ENCODE measurements around the gene G3BP1. TPM values are rescaled to one million over a fixed set of nuclear protein-coding genes. Genes with fewer than 3 reads are reported as not detected.
"Not testable (repeated sequence)": the region's sequence is repeated elsewhere in the genome, so short reads cannot be mapped to it uniquely, and the experiment has no call there.

The G3BP1 gene
- total and polyA plus RNA-seq, 3 donors from 2014 or later: 112 to 115 (median 112) TPM

- 0 to 1% methylated on average over 3 of the region's 3 CpGs for WGBS, 2 donors
- Histone ChIP-seq H3K27ac (peak overlapping the region; percentile 82 to 90), H3K36me3 (ENCODE audit: low read depth, missing control alignments) (no peaks in the 10 kb centered on the region), H3K9me3 (no peaks in the 10 kb centered on the region), H3K4me1 (peaks cover 23% of the 10 kb centered on the region), H3K4me3 (peak overlapping the region in 1 of 2 donors; percentile 85), H3K27me3 (no peaks in the 10 kb centered on the region)
- TF ChIP-seq CTCF (IDR thresholded peaks at IDR 0.05): no peak
- TF ChIP-seq POLR2A (IDR thresholded peaks at IDR 0.05): no peak
- intact Hi-C loops (cut with DNase I; ENCODE audit: low total_unique reads): no loop called here
- no peak for DNase-seq
Observed at GRCh38 chr5:151773951-151774350, 2.2 kb downstream of the G3BP1 start.

GRCh38 chr5:151775025-151775606 is 3.4 kb downstream of the G3BP1 start:
- peak overlapping the region in 1 of 2 donors; percentile 90 for H3K27ac ChIP-seq

GRCh38 chr5:151779531-151780125 is 7.9 kb downstream of the G3BP1 start:
- Histone ChIP-seq H3K4me1 (peaks cover 4% of the 10 kb centered on the region), H3K36me3 (ENCODE audit: low read depth, missing control alignments) (no peaks in the 10 kb centered on the region)
- 80 to 93% methylated on average over 3 of the region's 3 CpGs for WGBS, 2 donors

More at GRCh38 chr5:151775025-151775606, 3.4 kb downstream of the G3BP1 start:
- H3K9me3 ChIP-seq: no peaks in the 10 kb centered on the region
- WGBS, 2 donors: 21 to 28% methylated on average over 3 of the region's 3 CpGs
- H3K27me3 ChIP-seq: no peaks in the 10 kb centered on the region
- H3K4me3 ChIP-seq: no peak overlapping the region
- intact Hi-C loops (cut with DNase I; ENCODE audit: low total_unique reads): no loop called here
- H3K4me1 ChIP-seq: peaks cover 23% of the 10 kb centered on the region
- no peak for TF ChIP-seq POLR2A (IDR thresholded peaks at IDR 0.05)
- no peak for TF ChIP-seq CTCF (IDR thresholded peaks at IDR 0.05)
- H3K36me3 ChIP-seq (ENCODE audit: low read depth, missing control alignments): no peaks in the 10 kb centered on the region
- no peak for DNase-seq

GRCh38 chr5:151780348-151780747 is 8.6 kb downstream of the G3BP1 start:
- H3K36me3 ChIP-seq (ENCODE audit: low read depth, missing control alignments): no peaks in the 10 kb centered on the region
- H3K9me3 ChIP-seq: no peaks in the 10 kb centered on the region
- no peaks in the 10 kb centered on the region for H3K27me3 ChIP-seq
- no peak overlapping the region for H3K4me3 ChIP-seq
- WGBS, 2 donors: 87 to 95% methylated on average over 11 of the region's 11 CpGs
- TF ChIP-seq CTCF (IDR thresholded peaks at IDR 0.05) (no peak), POLR2A (IDR thresholded peaks at IDR 0.05) (no peak)
- intact Hi-C loops (cut with DNase I; ENCODE audit: low total_unique reads): no loop called here
- no peak for DNase-seq
- H3K27ac ChIP-seq: no peak overlapping the region
- H3K4me1 ChIP-seq: no peaks in the 10 kb centered on the region

More at GRCh38 chr5:151779531-151780125, 7.9 kb downstream of the G3BP1 start:
- intact Hi-C loops (cut with DNase I; ENCODE audit: low total_unique reads): no loop called here
- H3K27ac ChIP-seq: no peak overlapping the region
- H3K4me3 ChIP-seq: no peak overlapping the region
- no peak for DNase-seq
- no peaks in the 10 kb centered on the region for H3K9me3 ChIP-seq
- TF ChIP-seq POLR2A (IDR thresholded peaks at IDR 0.05) (no peak), CTCF (IDR thresholded peaks at IDR 0.05) (no peak)
- no peaks in the 10 kb centered on the region for H3K27me3 ChIP-seq

GRCh38 chr5:151781201-151781600 is 9.4 kb downstream of the G3BP1 start:
- Histone ChIP-seq H3K9me3 (no peaks in the 10 kb centered on the region), H3K4me1 (no peaks in the 10 kb centered on the region), H3K27ac (no peak overlapping the region), H3K27me3 (no peaks in the 10 kb centered on the region), H3K4me3 (no peak overlapping the region), H3K36me3 (ENCODE audit: low read depth, missing control alignments) (no peaks in the 10 kb centered on the region)
- no peak for DNase-seq
- 48 to 54% methylated on average over 1 of the region's 1 CpG for WGBS, 2 donors
- intact Hi-C loops (cut with DNase I; ENCODE audit: low total_unique reads): no loop called here
- TF ChIP-seq CTCF (IDR thresholded peaks at IDR 0.05) (no peak), POLR2A (IDR thresholded peaks at IDR 0.05) (no peak)

- H3K9me3 ChIP-seq; H3K27me3 ChIP-seq; H3K36me3 ChIP-seq (ENCODE audit: low read depth, missing control alignments); intact Hi-C loops (cut with DNase I; ENCODE audit: low total_unique reads); DNase-seq; H3K4me1 ChIP-seq; H3K4me3 ChIP-seq; H3K27ac ChIP-seq: not testable (repeated sequence)
- WGBS, 2 donors: 95% methylated on average over 13 to 16 of the region's 16 CpGs
Observed at GRCh38 chr5:151783664-151784063, 11.9 kb downstream of the G3BP1 start.
